Left renal pelvis (tissue), 4 donors: ENCODE measurements around the gene SCTR. TPM values are rescaled to one million over a fixed set of nuclear protein-coding genes. Genes with fewer than 3 reads are reported as not detected.

Experiments
- DNase-seq, 4 donors: peaks; one replicate each; pipeline ENCODE4 v3.0.0-alpha.2; 2013; ENCODE audit warnings: low read depth in 4 of 4, low spot score in 3 of 4
- polyA plus RNA-seq, 4 donors: library from polyadenylated mRNA; unstranded; fragments of 120-200 nt; gene quantifications; one replicate each; pipeline ENCODE4 v1.2.1, GENCODE V29; 2013; ENCODE audit not compliant: insufficient read length in 4 of 4

The SCTR gene
- polyA plus RNA-seq, 4 donors = 0.37 to 17.6 (median 7.7) TPM

- DNase-seq = no peak
Measured at GRCh38 chr2:119433636-119434327, 90.5 kb downstream of the SCTR start.

GRCh38 chr2:119432851-119433522 lies 91.3 kb downstream of the SCTR start:
- DNase-seq = no peak

- no peak for DNase-seq
Measured at GRCh38 chr2:119431976-119432850, 92.1 kb downstream of the SCTR start.

GRCh38 chr2:119431155-119431975 lies 92.9 kb downstream of the SCTR start, which contains the start of gene TMEM37:
TSS of gene TMEM37 (plus strand) at chr2:119431854. CDS start at chr2:119431904, 50 bp downstream.
- peak in 3 of 4 donors; percentile 71 to 74 (median 72) for DNase-seq

GRCh38 chr2:119430023-119430498 lies 94.2 kb downstream of the SCTR start:
- no peak for DNase-seq

- no peak for DNase-seq
Measured at GRCh38 chr2:119429225-119429981, 94.9 kb downstream of the SCTR start.

- no peak for DNase-seq
Measured at GRCh38 chr2:119428488-119429224, 95.6 kb downstream of the SCTR start.

GRCh38 chr2:119427756-119428155 lies 96.5 kb downstream of the SCTR start:
- DNase-seq = no peak

GRCh38 chr2:119426801-119427395 lies 97.4 kb downstream of the SCTR start:
- DNase-seq = no peak

- no peak for DNase-seq
Measured at GRCh38 chr2:119426396-119426675, 97.9 kb downstream of the SCTR start.

- no peak for DNase-seq
Measured at GRCh38 chr2:119425620-119426395, 98.5 kb downstream of the SCTR start.

- no peak for DNase-seq
Measured at GRCh38 chr2:119425119-119425405, 99.2 kb downstream of the SCTR start.

- DNase-seq = no peak
Measured at GRCh38 chr2:119424284-119425118, 99.8 kb downstream of the SCTR start.

GRCh38 chr2:119423811-119424210 lies 100.5 kb downstream of the SCTR start:
- DNase-seq = no peak

GRCh38 chr2:119423108-119423444 lies 101.2 kb downstream of the SCTR start:
- DNase-seq = no peak

GRCh38 chr2:119422360-119423107 lies 101.7 kb downstream of the SCTR start:
- no peak for DNase-seq

GRCh38 chr2:119421741-119422140 lies 102.5 kb downstream of the SCTR start:
- DNase-seq = no peak
